Measurements from ENCODE around the gene LMAN2. TPM values are rescaled to one million over a fixed set of nuclear protein-coding genes. Genes with fewer than 3 reads are reported as not detected.

Gene LMAN2
- polyA plus RNA-seq, 3 donors: 148 to 275 (median 259) TPM

GRCh38 chr5:177353093-177353492 lies 1.6 kb upstream of the LMAN2 start:
- peaks cover 0 to 2% (median 1%) of the 10 kb centered on the region in 3 donors for H3K27me3 Mint-ChIP-seq (ENCODE audit: low read depth in 3 of 3)
- no CpG with 5 or more reads among the region's 5 CpGs for WGBS (ENCODE audit: insufficient coverage)
- peaks cover 30% of the 10 kb centered on the region for H4K20me1 ChIP-seq (ENCODE audit: insufficient read depth, low read length)
- H3K4me2 ChIP-seq (replicated peaks; ENCODE audit: extremely low read depth, low read length, poor library complexity, severe bottlenecking): peak overlapping the region; percentile 33
- peaks cover 78% of the 10 kb centered on the region for H3K4me1 Mint-ChIP-seq
- peak in 2 of 3 donors; percentile 57 to 67 for DNase-seq
- H3K4me1 ChIP-seq (ENCODE audit: control insufficient read depth in 1 of 2, insufficient read depth in 2 of 2, low read length in 2 of 2): peaks cover 76 to 90% of the 10 kb centered on the region in 2 donors
- no peak overlapping the region for H3K9ac ChIP-seq (ENCODE audit: insufficient read depth, low read length, poor library complexity, severe bottlenecking)
- H3K4me3 Mint-ChIP-seq: peak overlapping the region; percentile 31 to 64
- H3K27me3 ChIP-seq (ENCODE audit: control insufficient read depth in 2 of 2, insufficient read depth in 2 of 2, low read length in 2 of 2): no peaks in the 10 kb centered on the region
- H3K36me3 ChIP-seq (replicated peaks in 1 of 2; ENCODE audit: control insufficient read depth in 1 of 2, insufficient read depth in 2 of 2, low read length in 2 of 2): peaks cover 9 to 15% of the 10 kb centered on the region in 2 donors
- peaks cover 0 to 7% of the 10 kb centered on the region in 2 donors for H3K9me3 ChIP-seq (replicated peaks in 1 of 2; ENCODE audit: control insufficient read depth in 1 of 2, insufficient read depth in 1 of 2, low read length in 2 of 2)
- peaks cover 11 to 21% of the 10 kb centered on the region in 2 donors for H3K36me3 Mint-ChIP-seq
- peak overlapping the region; percentile 70 to 89 (median 83) for H3K27ac Mint-ChIP-seq
- peaks cover 44% of the 10 kb centered on the region for H3K79me2 ChIP-seq (ENCODE audit: insufficient read depth, low read length)
- peak overlapping the region in 1 of 3 experiments; percentile 42 for H3K4me3 ChIP-seq (replicated peaks in 1 of 3; ENCODE audit: low read depth in 2 of 3, low read length in 3 of 3)
- peak overlapping the region; percentile 21 to 53 for H3K27ac ChIP-seq (ENCODE audit: low read depth in 1 of 2, low read length in 2 of 2)
- H2AFZ ChIP-seq (ENCODE audit: insufficient read depth, low read depth, low read length, poor library complexity, severe bottlenecking): no peak overlapping the region
- intact Hi-C loops (cut with micrococcal nuclease): loop anchor here in 1 of 2 donors (5.0 kb wide), 1 partner anchor 46 kb away; no protein-coding TSS in a partner anchor
- peaks cover 3 to 11% (median 7%) of the 10 kb centered on the region in 7 donors for H3K9me3 Mint-ChIP-seq
- TF ChIP-seq, protein P1, sequence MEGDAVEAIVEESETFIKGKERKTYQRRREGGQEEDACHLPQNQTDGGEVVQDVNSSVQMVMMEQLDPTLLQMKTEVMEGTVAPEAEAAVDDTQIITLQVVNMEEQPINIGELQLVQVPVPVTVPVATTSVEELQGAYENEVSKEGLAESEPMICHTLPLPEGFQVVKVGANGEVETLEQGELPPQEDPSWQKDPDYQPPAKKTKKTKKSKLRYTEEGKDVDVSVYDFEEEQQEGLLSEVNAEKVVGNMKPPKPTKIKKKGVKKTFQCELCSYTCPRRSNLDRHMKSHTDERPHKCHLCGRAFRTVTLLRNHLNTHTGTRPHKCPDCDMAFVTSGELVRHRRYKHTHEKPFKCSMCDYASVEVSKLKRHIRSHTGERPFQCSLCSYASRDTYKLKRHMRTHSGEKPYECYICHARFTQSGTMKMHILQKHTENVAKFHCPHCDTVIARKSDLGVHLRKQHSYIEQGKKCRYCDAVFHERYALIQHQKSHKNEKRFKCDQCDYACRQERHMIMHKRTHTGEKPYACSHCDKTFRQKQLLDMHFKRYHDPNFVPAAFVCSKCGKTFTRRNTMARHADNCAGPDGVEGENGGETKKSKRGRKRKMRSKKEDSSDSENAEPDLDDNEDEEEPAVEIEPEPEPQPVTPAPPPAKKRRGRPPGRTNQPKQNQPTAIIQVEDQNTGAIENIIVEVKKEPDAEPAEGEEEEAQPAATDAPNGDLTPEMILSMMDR (IDR thresholded peaks at IDR 0.05): no peak

- peak overlapping the region; percentile 76 to 99 (median 94) for H3K4me3 ChIP-seq (replicated peaks in 1 of 3; ENCODE audit: low read depth in 2 of 3, low read length in 3 of 3)
- Mint-ChIP-seq H3K4me1 (peaks cover 67% of the 10 kb centered on the region), H3K4me3 (peak overlapping the region; percentile 97 to 99), H3K9me3 (peaks cover 3 to 11% (median 7%) of the 10 kb centered on the region in 7 donors), H3K27ac (peak overlapping the region; percentile 98 to 100 (median 100)), H3K27me3 (ENCODE audit: low read depth in 3 of 3) (peaks cover 0 to 1% (median 0%) of the 10 kb centered on the region in 3 donors), H3K36me3 (peaks cover 27 to 39% of the 10 kb centered on the region in 2 donors)
- no peaks in the 10 kb centered on the region for H3K27me3 ChIP-seq (ENCODE audit: control insufficient read depth in 2 of 2, insufficient read depth in 2 of 2, low read length in 2 of 2)
- H2AFZ ChIP-seq (ENCODE audit: insufficient read depth, low read depth, low read length, poor library complexity, severe bottlenecking): peak overlapping the region; percentile 93
- peak overlapping the region; percentile 95 for H3K4me2 ChIP-seq (replicated peaks; ENCODE audit: extremely low read depth, low read length, poor library complexity, severe bottlenecking)
- H3K9ac ChIP-seq (ENCODE audit: insufficient read depth, low read length, poor library complexity, severe bottlenecking): peak overlapping the region; percentile 98
- peaks cover 22 to 36% of the 10 kb centered on the region in 2 donors for H3K36me3 ChIP-seq (replicated peaks in 1 of 2; ENCODE audit: control insufficient read depth in 1 of 2, insufficient read depth in 2 of 2, low read length in 2 of 2)
- peaks cover 62% of the 10 kb centered on the region for H3K79me2 ChIP-seq (ENCODE audit: insufficient read depth, low read length)
- peaks cover 0 to 6% of the 10 kb centered on the region in 2 donors for H3K9me3 ChIP-seq (replicated peaks in 1 of 2; ENCODE audit: control insufficient read depth in 1 of 2, insufficient read depth in 1 of 2, low read length in 2 of 2)
- intact Hi-C loops (cut with micrococcal nuclease): loop anchor here in 1 of 2 donors (5.0 kb wide), 1 partner anchor 44 kb away; no protein-coding TSS in a partner anchor
- TF ChIP-seq, protein P1 (IDR thresholded peaks at IDR 0.05): no peak
- DNase-seq: no peak
- H3K27ac ChIP-seq (ENCODE audit: low read depth in 1 of 2, low read length in 2 of 2): peak overlapping the region; percentile 93 to 99
- peaks cover 51% of the 10 kb centered on the region for H4K20me1 ChIP-seq (ENCODE audit: insufficient read depth, low read length)
- H3K4me1 ChIP-seq (ENCODE audit: control insufficient read depth in 1 of 2, insufficient read depth in 2 of 2, low read length in 2 of 2): peaks cover 58 to 68% of the 10 kb centered on the region in 2 donors
- 2% methylated on average over 11 of the region's 19 CpGs for WGBS (ENCODE audit: insufficient coverage)
These were observed 584 bp downstream of the LMAN2 start for GRCh38 chr5:177350776-177351391.
